ENCODE measurements around the gene PCDHGB6.
"Not testable (repeated sequence)": the region's sequence is repeated elsewhere in the genome, so short reads cannot be mapped to it uniquely, and the experiment has no call there.

Gene PCDHGB6

DNA sequence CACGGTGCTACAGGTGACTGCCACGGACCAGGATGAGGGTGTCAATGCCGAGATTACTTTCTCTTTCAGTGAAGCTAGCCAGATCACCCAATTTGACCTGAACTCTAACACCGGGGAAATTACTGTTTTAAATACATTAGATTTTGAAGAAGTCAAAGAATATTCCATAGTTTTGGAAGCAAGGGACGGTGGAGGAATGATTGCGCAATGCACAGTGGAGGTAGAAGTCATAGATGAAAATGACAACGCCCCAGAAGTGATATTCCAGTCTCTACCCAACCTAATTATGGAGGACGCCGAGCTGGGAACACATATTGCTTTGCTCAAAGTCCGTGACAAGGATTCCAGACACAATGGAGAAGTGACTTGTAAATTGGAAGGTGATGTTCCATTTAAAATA is 19.2 kb upstream of the PCDHGB6 start:
- DNase-seq (ENCODE audit: low spot score), result no peak

DNA sequence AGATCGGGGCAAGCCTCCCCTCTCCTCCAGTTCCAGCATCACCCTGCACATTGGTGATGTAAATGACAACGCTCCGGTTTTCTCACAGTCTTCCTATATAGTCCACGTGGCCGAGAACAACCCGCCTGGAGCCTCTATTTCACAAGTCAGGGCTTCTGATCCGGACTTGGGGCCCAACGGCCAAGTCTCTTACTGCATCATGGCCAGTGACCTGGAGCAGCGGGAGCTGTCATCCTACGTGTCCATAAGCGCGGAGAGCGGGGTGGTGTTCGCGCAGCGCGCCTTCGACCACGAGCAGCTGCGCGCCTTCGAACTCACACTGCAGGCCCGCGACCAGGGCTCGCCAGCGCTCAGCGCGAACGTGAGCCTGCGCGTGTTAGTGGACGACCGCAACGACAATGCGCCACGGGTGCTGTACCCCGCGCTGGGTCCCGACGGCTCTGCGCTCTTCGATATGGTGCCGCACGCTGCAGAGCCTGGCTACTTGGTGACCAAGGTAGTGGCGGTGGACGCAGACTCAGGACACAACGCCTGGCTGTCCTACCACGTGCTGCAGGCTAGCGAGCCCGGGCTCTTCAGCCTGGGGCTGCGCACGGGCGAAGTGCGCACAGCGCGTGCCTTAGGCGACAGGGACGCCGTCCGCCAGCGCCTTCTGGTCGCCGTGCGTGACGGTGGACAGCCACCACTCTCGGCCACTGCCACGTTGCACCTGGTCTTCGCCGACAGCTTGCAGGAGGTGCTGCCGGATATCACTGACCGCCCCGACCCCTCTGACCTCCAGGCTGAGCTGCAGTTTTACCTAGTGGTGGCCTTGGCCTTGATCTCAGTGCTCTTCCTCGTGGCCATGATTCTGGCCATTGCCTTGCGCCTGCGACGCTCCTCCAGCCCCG is 18.4 kb upstream of the PCDHGB6 start:
- DNase-seq (ENCODE audit: low spot score), result no peak

DNA sequence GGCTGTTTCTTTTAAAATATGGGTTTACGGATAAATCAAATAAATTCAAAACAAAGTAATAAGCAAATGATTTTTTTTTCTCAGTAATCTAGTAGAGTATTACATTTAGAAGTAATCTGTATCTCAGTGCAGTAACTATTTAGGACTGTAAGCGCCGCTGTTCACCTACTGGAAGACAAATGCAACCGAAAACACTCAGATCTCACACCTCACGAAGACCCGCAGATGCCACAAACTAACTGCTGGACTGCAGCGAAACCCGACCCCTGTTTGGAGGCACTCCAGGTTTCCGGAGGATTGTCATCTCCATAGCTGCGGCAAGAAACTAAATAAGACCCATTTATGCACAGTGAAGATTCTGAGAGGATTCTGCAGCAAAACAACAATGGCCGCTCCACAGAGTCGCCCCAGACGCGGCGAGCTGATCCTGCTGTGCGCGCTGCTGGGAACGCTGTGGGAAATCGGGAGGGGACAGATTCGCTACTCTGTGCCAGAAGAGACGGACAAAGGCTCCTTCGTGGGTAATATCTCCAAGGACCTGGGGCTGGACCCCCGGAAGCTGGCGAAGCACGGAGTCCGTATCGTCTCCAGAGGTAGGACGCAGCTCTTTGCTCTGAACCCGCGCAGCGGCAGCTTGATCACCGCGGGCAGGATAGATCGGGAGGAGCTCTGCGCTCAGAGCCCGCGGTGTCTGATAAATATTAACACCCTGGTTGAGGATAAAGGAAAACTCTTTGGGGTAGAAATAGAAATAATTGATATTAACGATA is 15.2 kb upstream of the PCDHGB6 start, which contains the start of gene PCDHGA8:
Gene PCDHGA8, plus strand, starts transcription at position 205 of the 770 bp plus-strand sequence. Its CDS starts 181 bp downstream, at position 386.
- no peak for DNase-seq (ENCODE audit: low spot score)

DNA sequence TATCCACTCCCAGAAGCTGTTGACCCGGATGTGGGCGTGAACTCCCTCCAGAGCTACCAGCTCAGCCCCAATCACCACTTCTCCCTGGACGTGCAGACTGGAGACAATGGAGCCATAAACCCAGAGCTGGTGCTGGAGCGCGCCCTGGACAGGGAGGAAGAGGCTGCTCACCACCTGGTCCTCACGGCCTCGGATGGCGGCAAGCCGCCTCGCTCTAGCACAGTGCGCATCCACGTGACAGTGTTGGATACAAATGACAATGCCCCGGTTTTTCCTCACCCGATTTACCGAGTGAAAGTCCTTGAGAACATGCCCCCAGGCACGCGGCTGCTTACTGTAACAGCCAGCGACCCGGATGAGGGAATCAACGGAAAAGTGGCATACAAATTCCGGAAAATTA is 14.6 kb upstream of the PCDHGB6 start:
- no peak for DNase-seq (ENCODE audit: low spot score)

DNA sequence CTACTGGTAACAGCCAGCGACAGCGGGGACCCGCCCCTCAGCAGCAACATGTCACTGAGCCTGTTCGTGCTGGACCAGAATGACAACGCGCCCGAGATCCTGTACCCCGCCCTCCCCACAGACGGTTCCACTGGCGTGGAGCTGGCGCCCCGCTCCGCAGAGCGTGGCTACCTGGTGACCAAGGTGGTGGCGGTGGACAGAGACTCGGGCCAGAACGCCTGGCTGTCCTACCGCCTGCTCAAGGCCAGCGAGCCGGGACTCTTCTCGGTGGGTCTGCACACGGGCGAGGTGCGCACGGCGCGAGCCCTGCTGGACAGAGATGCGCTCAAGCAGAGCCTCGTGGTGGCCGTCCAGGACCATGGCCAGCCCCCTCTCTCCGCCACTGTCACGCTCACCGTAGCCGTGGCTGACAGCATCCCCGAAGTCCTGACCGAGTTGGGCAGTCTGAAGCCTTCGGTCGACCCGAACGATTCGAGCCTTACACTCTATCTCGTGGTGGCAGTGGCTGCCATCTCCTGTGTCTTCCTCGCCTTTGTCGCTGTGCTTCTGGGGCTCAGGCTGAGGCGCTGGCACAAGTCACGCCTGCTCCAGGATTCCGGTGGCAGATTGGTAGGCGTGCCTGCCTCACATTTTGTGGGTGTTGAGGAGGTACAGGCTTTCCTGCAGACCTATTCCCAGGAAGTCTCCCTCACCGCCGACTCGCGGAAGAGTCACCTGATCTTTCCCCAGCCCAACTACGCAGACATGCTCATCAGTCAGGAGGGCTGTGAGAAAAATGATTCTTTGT is 13.2 kb upstream of the PCDHGB6 start:
- DNase-seq (ENCODE audit: low spot score), result not testable (repeated sequence)

DNA sequence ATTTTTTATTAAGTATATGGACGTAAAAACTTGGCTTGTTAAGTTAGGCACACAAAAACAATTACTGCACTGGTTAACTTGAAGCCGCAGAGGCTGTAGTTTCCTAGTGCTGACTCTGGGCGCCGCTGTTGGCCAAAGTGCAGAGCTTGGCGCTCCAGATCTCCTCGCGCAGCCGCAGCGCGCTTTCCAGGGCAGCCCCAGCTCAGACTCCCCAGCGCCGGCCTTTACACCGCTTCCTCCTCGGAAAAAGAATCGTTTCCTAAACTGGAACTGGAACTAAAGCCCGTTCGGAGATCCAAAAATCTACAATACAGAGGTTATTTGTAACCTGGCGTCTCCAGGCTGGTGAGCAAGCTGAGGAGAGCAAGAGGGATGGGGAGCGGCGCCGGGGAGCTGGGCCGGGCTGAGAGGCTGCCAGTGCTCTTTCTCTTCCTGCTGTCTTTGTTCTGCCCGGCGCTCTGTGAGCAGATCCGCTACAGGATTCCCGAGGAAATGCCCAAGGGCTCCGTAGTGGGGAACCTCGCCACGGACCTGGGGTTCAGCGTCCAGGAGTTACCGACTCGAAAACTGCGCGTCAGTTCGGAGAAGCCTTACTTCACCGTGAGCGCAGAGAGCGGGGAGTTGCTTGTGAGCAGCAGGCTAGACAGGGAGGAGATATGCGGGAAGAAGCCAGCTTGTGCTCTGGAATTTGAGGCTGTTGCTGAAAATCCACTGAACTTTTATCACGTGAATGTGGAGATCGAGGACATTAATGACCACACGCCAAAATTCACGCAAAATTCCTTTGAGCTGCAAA is 9.9 kb upstream of the PCDHGB6 start, which contains the start of gene PCDHGB5:
Gene PCDHGB5, plus strand, starts transcription at position 192 of the 796 bp plus-strand sequence. Its CDS starts 181 bp downstream, at position 373.
- not testable (repeated sequence) for DNase-seq (ENCODE audit: low spot score)

DNA sequence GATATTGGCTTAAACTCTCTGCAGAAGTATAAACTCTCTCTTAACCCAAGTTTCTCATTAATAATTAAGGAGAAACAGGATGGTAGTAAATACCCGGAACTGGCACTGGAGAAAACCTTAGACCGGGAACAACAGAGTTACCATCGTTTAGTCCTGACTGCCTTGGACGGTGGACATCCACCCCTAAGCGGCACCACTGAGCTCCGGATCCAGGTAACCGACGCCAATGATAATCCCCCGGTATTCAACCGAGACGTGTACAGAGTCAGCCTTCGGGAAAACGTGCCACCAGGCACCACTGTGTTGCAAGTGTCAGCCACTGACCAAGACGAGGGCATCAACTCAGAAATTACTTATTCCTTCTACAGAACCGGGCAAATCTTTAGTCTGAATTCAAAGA is 9.2 kb upstream of the PCDHGB6 start:
- no peak for DNase-seq (ENCODE audit: low spot score)

DNA sequence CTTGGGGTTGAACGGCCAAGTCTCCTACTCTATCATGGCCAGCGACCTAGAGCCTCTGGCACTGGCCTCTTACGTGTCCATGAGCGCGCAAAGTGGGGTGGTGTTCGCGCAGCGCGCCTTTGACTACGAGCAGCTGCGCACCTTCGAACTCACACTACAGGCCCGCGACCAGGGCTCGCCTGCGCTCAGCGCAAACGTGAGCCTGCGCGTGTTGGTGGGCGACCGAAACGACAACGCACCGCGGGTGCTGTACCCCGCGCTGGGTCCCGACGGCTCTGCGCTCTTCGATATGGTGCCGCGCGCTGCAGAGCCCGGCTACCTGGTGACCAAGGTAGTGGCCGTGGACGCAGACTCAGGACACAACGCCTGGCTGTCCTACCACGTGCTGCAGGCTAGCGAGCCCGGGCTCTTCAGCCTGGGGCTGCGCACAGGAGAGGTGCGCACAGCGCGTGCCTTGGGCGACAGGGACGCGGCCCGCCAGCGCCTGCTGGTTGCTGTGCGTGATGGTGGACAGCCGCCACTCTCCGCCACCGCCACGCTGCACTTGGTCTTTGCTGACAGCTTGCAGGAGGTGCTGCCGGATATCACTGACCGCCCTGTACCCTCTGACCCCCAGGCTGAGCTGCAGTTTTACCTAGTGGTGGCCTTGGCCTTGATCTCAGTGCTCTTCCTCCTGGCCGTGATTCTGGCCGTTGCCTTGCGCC is 8.1 kb upstream of the PCDHGB6 start:
- DNase-seq (ENCODE audit: low spot score), result no peak

DNA sequence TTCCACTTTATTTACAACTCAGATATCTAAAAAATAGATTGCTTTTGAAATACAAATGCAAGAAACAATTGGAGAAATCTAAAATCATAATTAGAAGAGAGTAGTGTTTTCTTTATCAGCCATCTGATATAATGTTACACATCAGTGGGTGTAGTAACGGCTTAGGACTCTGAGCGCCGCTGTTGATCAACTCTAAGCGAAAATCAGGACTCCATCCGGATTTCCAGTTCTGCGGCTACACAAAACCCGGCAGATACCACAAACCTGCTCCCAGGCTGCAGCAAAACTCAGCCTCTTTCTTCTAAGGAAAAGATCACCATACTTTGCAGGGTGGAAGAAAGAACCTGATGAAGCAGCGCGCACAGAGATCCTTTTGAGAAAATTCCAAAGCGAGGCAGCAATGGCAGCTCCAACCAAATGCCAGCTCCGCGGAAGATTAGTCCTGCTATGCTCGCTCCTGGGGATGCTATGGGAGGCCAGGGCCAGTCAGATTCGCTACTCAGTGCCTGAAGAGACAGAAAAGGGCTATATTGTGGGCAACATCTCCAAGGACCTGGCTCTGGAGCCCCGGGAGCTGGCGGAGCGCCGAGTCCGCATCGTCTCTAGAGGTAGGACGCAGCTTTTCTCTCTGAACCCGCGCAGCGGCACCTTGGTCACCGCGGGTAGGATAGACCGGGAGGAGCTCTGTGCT is 5.1 kb upstream of the PCDHGB6 start, which contains the start of gene PCDHGA9:
Gene PCDHGA9, plus strand, starts transcription at position 226 of the 691 bp plus-strand sequence. Its CDS starts 175 bp downstream, at position 401.
- peak; percentile 58 for DNase-seq (ENCODE audit: low spot score)

DNA sequence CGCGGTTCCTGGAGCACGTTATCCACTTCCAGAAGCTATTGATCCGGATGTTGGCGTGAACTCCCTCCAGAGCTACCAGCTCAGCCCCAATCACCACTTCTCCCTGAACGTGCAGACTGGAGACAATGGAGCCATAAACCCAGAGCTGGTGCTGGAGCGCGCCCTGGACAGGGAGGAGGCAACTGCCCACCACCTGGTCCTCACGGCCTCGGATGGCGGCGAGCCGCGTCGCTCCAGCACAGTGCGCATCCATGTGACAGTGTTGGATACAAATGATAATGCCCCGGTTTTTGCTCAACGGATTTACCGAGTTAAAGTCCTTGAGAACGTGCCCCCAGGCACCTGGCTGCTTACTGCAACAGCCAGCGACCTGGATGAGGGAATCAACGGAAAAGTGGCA is 4.4 kb upstream of the PCDHGB6 start:
- DNase-seq (ENCODE audit: low spot score), result no peak

DNA sequence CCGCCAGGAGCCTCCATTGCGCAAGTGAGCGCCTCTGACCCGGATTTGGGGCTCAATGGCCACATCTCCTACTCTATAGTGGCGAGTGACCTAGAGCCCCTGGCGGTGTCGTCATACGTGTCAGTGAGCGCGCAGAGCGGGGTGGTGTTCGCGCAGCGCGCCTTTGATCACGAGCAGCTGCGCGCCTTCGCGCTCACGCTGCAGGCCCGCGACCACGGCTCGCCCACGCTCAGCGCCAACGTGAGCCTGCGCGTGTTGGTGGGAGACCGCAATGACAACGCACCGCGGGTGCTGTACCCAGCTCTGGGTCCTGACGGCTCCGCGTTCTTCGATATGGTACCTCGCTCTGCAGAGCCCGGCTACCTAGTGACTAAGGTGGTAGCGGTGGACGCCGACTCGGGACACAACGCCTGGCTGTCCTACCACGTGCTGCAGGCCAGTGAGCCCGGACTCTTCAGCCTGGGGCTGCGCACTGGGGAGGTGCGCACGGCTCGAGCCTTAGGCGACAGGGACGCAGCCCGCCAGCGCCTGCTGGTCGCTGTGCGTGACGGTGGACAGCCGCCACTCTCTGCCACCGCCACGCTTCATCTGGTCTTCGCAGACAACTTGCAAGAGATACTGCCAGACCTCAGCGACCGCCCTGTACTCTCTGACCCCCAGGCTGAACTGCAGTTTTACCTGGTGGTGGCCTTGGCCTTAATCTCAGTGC is 1.9 kb downstream of the PCDHGB6 start:
- DNase-seq (ENCODE audit: low spot score), result no peak

DNA sequence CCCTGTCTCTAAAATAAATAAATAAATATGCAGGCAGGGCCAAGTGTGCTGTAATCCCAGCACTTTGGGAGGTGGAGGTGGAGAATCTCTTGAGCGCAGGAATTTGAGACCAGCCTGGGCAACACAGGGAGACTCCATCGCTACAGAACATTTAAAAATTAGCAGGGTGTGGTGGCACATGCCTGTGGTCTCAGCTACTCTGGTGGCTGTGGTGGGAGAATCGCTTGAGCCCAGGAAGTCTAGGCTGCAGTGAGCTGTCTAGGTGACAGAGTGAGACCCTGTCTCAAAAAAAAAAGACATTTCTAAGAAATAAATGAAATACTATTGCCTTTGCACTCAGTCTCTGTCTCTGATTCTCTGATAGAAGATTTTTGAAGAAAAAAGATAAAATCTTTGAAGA is 3.8 kb downstream of the PCDHGB6 start:
- no peak for DNase-seq (ENCODE audit: low spot score)

DNA sequence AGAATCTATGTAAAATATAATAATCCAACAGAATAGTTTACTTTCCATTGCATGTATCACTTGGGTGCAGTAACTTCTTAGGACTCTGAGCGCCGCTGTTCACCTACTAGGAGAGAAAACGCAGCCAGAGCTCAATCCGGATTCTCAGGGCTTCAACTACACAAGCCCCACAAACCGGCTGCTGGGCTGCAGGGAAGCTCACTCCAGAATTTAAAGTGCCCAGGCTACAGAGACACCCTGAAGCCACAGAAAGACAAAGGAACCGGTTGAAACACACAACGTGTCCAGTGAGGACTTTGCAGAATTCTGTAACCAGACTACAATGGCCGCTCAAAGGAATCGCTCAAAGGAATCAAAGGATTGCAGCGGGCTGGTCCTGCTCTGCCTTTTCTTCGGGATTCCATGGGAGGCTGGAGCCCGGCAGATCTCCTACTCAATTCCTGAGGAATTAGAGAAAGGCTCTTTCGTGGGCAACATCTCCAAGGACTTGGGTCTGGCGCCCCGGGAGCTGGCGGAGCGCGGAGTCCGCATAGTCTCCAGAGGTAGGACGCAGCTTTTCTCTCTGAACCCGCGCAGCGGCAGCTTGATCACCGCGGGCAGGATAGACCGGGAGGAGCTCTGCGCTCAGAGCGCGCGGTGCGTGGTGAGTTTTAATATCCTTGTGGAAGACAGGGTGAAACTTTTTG is 5.2 kb downstream of the PCDHGB6 start, which contains the start of gene PCDHGA10:
Gene PCDHGA10, plus strand, starts transcription at position 134 of the 686 bp plus-strand sequence. Its CDS starts 189 bp downstream, at position 323.
- DNase-seq (ENCODE audit: low spot score), result peak; percentile 67

DNA sequence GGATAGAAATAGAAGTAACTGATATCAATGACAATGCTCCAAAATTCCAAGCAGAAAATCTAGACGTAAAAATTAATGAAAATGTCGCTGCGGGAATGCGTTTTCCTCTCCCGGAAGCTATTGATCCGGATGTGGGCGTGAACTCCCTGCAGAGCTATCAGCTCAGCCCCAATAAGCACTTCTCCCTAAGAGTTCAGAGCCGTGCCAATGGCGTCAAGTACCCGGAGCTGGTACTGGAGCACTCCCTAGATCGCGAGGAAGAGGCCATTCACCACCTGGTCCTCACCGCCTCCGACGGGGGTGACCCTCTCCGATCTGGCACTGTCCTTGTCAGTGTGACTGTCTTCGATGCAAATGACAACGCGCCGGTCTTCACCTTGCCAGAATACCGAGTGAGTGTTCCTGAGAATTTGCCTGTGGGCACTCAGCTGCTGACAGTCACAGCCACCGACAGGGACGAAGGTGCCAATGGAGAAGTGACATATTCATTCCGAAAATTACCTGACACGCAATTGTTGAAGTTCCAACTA is 5.8 kb downstream of the PCDHGB6 start:
- no peak for DNase-seq (ENCODE audit: low spot score)

DNA sequence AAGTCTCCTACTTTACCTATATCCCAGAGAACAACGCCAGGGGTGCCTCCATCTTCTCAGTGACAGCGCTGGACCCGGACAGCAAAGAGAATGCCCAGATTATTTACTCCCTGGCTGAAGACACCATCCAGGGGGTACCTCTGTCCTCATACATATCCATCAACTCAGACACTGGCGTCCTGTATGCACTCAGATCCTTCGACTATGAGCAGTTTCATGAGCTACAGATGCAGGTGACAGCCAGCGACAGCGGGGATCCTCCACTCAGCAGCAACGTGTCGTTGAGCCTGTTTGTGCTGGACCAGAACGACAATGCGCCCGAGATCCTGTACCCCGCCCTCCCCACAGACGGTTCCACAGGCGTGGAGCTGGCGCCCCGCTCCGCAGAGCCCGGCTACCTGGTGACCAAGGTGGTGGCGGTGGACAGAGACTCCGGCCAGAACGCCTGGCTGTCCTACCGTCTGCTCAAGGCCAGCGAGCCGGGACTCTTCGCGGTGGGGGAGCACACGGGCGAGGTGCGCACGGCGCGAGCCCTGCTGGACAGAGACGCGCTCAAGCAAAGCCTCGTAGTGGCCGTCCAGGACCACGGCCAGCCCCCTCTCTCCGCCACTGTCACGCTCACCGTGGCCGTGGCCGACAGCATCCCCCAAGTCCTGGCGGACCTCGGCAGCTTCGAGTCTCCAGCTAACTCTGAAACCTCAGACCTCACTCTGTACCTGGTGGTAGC is 6.9 kb downstream of the PCDHGB6 start:
- DNase-seq (ENCODE audit: low spot score), result not testable (repeated sequence)

DNA sequence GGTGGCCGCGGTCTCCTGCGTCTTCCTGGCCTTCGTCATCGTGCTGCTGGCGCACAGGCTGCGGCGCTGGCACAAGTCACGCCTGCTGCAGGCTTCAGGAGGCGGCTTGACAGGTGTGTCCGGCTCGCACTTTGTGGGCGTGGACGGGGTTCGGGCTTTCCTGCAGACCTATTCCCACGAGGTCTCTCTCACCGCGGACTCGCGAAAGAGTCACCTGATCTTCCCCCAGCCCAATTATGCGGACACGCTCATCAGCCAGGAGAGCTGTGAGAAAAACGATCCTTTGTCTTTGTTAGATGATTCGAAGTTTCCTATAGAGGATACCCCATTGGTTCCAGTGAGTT is 7.4 kb downstream of the PCDHGB6 start:
- DNase-seq (ENCODE audit: low spot score), result not testable (repeated sequence)

DNA sequence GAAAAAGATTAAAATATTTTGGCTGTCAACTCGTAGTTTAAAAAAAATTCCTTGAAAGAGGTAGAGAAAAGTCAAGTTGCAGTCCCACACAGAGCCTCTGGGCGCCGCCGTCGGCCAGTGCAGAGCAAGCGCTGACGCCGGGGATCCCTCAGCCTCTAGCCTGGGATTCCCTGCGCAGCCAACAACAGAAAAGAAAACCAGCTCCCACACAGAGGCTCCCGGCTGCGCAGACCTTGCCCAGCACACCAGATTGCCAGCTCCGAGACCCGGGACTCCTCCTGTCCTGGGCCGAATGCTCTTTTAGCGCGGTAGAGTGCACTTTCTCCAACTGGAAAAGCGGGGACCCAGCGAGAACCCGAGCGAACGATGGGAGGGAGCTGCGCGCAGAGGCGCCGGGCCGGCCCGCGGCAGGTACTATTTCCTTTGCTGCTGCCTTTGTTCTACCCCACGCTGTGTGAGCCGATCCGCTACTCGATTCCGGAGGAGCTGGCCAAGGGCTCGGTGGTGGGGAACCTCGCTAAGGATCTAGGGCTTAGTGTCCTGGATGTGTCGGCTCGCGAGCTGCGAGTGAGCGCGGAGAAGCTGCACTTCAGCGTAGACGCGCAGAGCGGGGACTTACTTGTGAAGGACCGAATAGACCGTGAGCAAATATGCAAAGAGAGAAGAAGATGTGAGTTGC is 9.8 kb downstream of the PCDHGB6 start, which contains the start of gene PCDHGB7:
Gene PCDHGB7, plus strand, starts transcription at position 184 of the 679 bp plus-strand sequence. Its CDS starts 183 bp downstream, at position 367.
- peak; percentile 67 for DNase-seq (ENCODE audit: low spot score)
